Choroid plexus epithelial cell (primary cell): ENCODE results near the gene GIT2.
A peak's percentile ranks its signal among the peaks of the same experiment; 100 is the strongest.
"Not testable (repeated sequence)": the region's sequence is repeated elsewhere in the genome, so short reads cannot be mapped to it uniquely, and the experiment has no call there.

Source experiments
- DNase-seq: peaks from one replicate; pipeline ENCODE4 v3.0.0-alpha.2; 2010; ENCODE audit warnings: low read depth
- H3K4me3 ChIP-seq: 2 replicates; pipeline ENCODE4 v1.5.1; 2011; ENCODE audit warnings: low read depth, mild to moderate bottlenecking, control low read depth, low read length, moderate library complexity
- TF ChIP-seq, protein P1 (sequence below): conservative IDR thresholded peaks from 2 replicates; pipeline ENCODE4 v1.5.1; 2011; ENCODE audit warnings: low read depth, mild to moderate bottlenecking, control low read depth, inconsistent platforms, low read length, moderate library complexity

GIT2 gene

DNA sequence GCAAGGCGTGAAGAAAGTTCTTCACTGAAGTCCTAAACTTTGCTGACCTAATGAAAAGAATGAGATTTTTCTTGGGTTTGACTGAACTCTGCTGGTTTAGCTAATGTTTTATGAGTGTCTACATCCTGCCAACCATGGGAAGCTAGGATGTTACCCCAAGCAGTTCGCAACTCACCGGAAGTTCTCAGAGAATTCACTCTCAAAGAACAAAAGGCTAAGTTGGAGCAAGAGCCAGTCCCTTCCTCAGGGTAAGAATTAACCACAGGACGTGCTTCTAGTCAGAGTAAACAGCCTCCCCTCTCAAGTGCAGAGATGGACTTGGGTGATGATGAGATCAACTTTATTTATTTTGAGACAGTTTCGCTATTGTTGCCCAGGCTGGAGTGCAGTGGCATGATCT, 58.8 kb downstream of the GIT2 start:
- TF ChIP-seq, protein P1, sequence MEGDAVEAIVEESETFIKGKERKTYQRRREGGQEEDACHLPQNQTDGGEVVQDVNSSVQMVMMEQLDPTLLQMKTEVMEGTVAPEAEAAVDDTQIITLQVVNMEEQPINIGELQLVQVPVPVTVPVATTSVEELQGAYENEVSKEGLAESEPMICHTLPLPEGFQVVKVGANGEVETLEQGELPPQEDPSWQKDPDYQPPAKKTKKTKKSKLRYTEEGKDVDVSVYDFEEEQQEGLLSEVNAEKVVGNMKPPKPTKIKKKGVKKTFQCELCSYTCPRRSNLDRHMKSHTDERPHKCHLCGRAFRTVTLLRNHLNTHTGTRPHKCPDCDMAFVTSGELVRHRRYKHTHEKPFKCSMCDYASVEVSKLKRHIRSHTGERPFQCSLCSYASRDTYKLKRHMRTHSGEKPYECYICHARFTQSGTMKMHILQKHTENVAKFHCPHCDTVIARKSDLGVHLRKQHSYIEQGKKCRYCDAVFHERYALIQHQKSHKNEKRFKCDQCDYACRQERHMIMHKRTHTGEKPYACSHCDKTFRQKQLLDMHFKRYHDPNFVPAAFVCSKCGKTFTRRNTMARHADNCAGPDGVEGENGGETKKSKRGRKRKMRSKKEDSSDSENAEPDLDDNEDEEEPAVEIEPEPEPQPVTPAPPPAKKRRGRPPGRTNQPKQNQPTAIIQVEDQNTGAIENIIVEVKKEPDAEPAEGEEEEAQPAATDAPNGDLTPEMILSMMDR, result no peak
- peak; percentile 57 for DNase-seq
- H3K4me3 ChIP-seq, result no peak overlapping the region

- DNase-seq, result peak; percentile 64
- TF ChIP-seq, protein P1, result peak; percentile 85
- H3K4me3 ChIP-seq, result no peak overlapping the region
These were observed 62.1 kb downstream of the GIT2 start for GRCh38 chr12:109934026-109934425.

DNA sequence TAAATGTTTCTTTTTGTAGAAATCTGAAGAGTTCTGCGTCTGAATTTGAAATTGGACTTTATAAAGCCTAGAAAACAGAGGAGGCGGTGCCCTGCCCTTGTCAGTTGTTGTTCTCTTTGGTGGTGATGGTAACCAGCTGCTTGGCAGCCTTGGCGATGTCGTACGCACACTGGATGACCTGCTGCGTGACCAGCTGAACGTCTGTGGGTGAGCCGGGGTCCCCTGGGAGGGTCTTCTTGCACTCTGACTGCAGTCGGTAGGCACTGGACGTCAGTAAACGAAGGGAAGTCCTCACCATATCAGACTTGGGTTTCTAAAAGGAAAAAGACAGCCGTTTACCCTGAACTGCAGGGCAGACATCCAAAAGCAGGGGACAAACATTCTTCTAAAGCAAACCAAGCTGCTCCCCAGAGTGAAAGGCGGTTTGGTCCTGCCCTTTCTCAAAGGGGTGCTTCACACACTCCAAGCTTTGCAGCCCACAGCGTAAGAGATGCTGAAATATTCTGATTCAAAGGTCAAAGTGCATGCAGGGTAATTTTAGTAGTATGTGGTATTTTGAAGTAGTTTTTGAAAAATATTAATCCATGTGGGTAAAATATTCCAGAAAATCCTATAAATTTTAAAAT, 63.2 kb downstream of the GIT2 start:
- TF ChIP-seq, protein P1, result no peak
- H3K4me3 ChIP-seq, result no peak overlapping the region
- DNase-seq, result no peak

DNA sequence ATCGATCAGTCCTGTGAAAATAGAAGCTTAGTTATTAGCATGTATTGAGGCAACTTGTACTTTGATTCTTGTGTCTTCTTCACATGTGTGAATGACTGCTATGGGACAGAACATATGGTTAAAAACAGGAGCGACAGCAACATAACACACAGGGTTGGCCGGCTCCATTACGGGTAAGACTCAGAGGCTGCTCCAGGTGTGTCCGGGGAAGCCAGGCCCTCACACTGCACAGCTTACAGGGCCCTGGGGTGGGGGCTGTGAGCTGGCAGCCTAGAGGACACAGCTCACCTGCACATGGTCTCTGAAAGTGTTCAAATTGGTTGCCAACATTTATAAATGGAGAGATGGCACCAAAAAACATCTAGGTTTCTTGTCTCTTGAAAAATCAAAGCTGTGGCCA, 65.0 kb downstream of the GIT2 start:
- TF ChIP-seq, protein P1, result no peak
- no peak overlapping the region for H3K4me3 ChIP-seq
- no peak for DNase-seq

DNA sequence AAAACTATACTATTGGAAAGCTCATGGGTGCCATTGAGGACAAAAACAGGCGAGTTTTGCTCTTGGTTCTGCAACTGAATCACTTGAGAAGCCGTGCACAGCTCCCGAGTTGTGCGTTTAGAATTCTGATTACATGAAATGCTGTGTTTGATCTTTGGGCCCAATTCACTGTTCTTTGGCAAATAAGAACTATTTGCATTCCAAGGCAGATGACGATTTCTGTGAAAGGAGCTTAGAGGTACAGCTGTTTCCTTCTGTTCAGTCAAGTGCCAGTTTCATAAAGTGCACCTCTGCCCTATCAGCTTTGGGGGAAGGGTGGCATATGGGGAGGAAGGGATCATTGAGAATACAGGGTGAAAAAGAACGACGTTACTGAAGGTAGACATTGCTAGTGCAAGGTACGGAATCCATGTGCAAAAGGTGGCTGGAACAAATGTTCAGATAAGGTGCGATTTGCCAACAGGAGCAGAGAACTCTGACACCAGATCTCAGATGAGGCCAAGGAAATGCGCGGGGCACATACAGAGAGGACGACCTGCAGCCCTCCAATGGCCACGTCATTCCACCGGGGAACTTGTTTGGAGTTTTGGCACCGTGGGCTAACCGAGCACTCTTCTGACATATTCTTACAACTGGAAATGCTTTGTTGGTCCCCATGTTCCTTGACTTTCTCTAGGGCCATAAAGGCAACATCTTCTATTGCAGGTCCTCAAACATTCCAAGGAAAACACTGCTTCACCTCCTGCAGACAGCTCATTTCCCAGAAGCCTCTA, 66.0 kb downstream of the GIT2 start:
- no peak overlapping the region for H3K4me3 ChIP-seq
- TF ChIP-seq, protein P1, result no peak
- no peak for DNase-seq

GRCh38 chr12:109929326-109929725, 66.8 kb downstream of the GIT2 start:
- not testable (repeated sequence) for DNase-seq, H3K4me3 ChIP-seq

DNA sequence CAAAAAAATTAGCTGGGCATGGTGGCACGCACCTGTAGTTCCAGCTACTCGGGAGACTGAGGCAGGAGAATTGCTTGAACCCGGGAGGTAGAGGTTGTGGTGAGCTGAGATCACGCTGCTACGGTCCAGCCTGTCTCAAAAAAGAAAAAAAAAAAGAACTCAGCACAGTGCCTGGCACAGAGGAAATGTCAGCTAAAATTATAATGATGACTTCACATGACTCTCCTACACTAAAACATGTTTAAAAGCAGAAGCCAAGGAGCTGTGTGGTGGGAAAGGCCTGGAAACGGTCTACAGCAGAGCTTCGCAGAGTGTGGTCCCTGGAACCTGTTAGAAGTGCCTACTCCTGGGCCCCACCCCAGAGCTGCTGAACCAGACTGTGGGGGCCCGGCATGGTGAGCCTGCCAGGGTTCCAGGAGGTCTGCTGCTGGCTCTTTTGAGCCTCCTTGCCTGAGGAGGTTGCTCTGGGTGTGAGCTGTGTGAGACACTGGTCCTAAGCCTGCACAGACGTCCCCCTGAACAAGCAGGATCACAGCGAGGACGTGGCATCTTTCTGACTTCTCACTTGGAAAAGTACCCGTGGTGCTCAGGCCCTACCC, 68.0 kb downstream of the GIT2 start:
- DNase-seq, result no peak
- no peak overlapping the region for H3K4me3 ChIP-seq
- TF ChIP-seq, protein P1, result no peak
